Fibroblast of lung (primary cell): ENCODE measurements around the gene VAPB. TPM values are rescaled to one million over a fixed set of nuclear protein-coding genes. Genes with fewer than 3 reads are reported as not detected.

ENCODE experiments used
- DNase-seq, 2 donors: peaks; one replicate each; pipeline versions ENCODE4 v3.0.0 to v3.0.0-alpha.2; 2010; ENCODE audit warnings: low read depth in 2 of 2
- H2AFZ ChIP-seq: 2 replicates; pipeline ENCODE4 v1.5.1; 2012; ENCODE audit warnings: low read length, control low read depth, inconsistent platforms
- H3K27ac ChIP-seq: 2 replicates; pipeline ENCODE4 v1.5.1; 2011; ENCODE audit warnings: low read length, control low read depth; ENCODE audit not compliant: insufficient read depth
- H3K27me3 ChIP-seq: 2 replicates; pipeline ENCODE4 v1.5.1; 2011; ENCODE audit warnings: mild to moderate bottlenecking, low read length; ENCODE audit not compliant: control insufficient read depth, insufficient read depth
- H3K36me3 ChIP-seq: 2 replicates; pipeline ENCODE4 v1.5.1; 2011; ENCODE audit warnings: low read length; ENCODE audit not compliant: control insufficient read depth, insufficient read depth
- H3K4me1 ChIP-seq: 2 replicates; pipeline ENCODE4 v1.5.1; 2011; ENCODE audit warnings: low read length; ENCODE audit not compliant: control insufficient read depth, insufficient read depth; ENCODE audit errors: extremely low read depth
- H3K4me2 ChIP-seq: 2 replicates; pipeline ENCODE4 v1.5.1; 2011; ENCODE audit warnings: low read length, control low read depth; ENCODE audit not compliant: insufficient read depth; ENCODE audit errors: extremely low read depth
- H3K4me3 ChIP-seq, 4 experiments: fragments of 200-600 bp in 1 of 4; sonication (generic) in 1 of 4; replicated peaks in 1 of 4; 2 replicates each; pipeline ENCODE4 v1.5.1; 2011 to 2016; ENCODE audit warnings: low read length in 4 of 4, low read depth in 3 of 4, mild to moderate bottlenecking in 3 of 4, control low read depth in 2 of 4, inconsistent platforms in 1 of 4, mixed read lengths in 1 of 4; ENCODE audit not compliant: insufficient read depth in 1 of 4; ENCODE audit errors: control extremely low read depth in 1 of 4
- H3K79me2 ChIP-seq: 2 replicates; pipeline ENCODE4 v1.5.1; 2012; ENCODE audit warnings: mild to moderate bottlenecking, low read length, inconsistent platforms; ENCODE audit not compliant: control insufficient read depth, insufficient read depth
- H3K9ac ChIP-seq: 2 replicates; pipeline ENCODE4 v1.5.1; 2011; ENCODE audit warnings: mild to moderate bottlenecking, low read length, control low read depth; ENCODE audit not compliant: insufficient read depth
- H3K9me3 ChIP-seq: 2 replicates; pipeline ENCODE4 v1.5.1; 2012; ENCODE audit warnings: low read depth, low read length; ENCODE audit not compliant: control insufficient read depth, insufficient read depth
- H4K20me1 ChIP-seq: 2 replicates; pipeline ENCODE4 v1.5.1; 2011; ENCODE audit warnings: low read length; ENCODE audit not compliant: control insufficient read depth, insufficient read depth; ENCODE audit errors: extremely low read depth
- CTCF ChIP-seq, 2 donors: IDR thresholded peaks in 1 of 2; conservative IDR thresholded peaks in 1 of 2; 1 replicate in 1 of 2; 2 replicates in 1 of 2; pipeline ENCODE4 v1.5.1; 2011 to 2012; ENCODE audit warnings: low read length in 2 of 2, control low read depth in 1 of 2, inconsistent platforms in 1 of 2, low read depth in 1 of 2, mild to moderate bottlenecking in 1 of 2
- EZH2 ChIP-seq: IDR thresholded peaks from 2 replicates; pipeline ENCODE4 v1.5.1; 2012; ENCODE audit warnings: low read length, control low read depth, mild to moderate bottlenecking; ENCODE audit errors: missing control alignments
- polyA plus RNA-seq, 2 donors: library from polyadenylated mRNA; depleted of rRNA in 1 of 2; stranded (reverse) in 1 of 2; unstranded in 1 of 2; fragments of >200 nt; gene quantifications; 2 replicates each; pipeline ENCODE4 v1.2.1, GENCODE V29; 2011 to 2012; ENCODE audit warnings: missing spikeins in 1 of 2
- total RNA-seq: library from RNA; depleted of rRNA; stranded (reverse); fragments of >200 nt; gene quantifications from 2 replicates; pipeline ENCODE4 v1.2.1, GENCODE V29; 2014

VAPB gene
- total and polyA plus RNA-seq, 2 donors (not counting 1 experiment from before 2014, with no cell fraction given): 13.0 to 43.7 TPM

GRCh38 chr20:58467572-58468527 lies 78.8 kb downstream of the VAPB start:
- H3K9me3 ChIP-seq: no peaks in the 10 kb centered on the region
- no peak overlapping the region for H3K9ac ChIP-seq
- H3K36me3 ChIP-seq: no peaks in the 10 kb centered on the region
- no peaks in the 10 kb centered on the region for H3K79me2 ChIP-seq
- no peak overlapping the region for H3K4me3 ChIP-seq
- no peak overlapping the region for H3K4me2 ChIP-seq
- TF ChIP-seq EZH2: no peak
- TF ChIP-seq CTCF (conservative IDR thresholded peaks at IDR 0.05 in 1 of 2, IDR thresholded peaks at IDR 0.05 in 1 of 2; ENCODE audit: low read depth in 1 of 2, low read length in 2 of 2): no peak
- no peak overlapping the region for H3K27ac ChIP-seq
- H2AFZ ChIP-seq: no peak overlapping the region
- H4K20me1 ChIP-seq: no peaks in the 10 kb centered on the region
- H3K4me1 ChIP-seq: no peaks in the 10 kb centered on the region
- DNase-seq: no peak
- no peaks in the 10 kb centered on the region for H3K27me3 ChIP-seq

- Histone ChIP-seq H3K4me1 (no peaks in the 10 kb centered on the region), H3K9me3 (no peaks in the 10 kb centered on the region), H3K9ac (no peak overlapping the region), H3K27ac (no peak overlapping the region), H3K4me3 (no peak overlapping the region), H3K4me2 (no peak overlapping the region), H3K36me3 (no peaks in the 10 kb centered on the region), H4K20me1 (no peaks in the 10 kb centered on the region), H2AFZ (no peak overlapping the region), H3K27me3 (no peaks in the 10 kb centered on the region), H3K79me2 (no peaks in the 10 kb centered on the region)
- DNase-seq: no peak
- TF ChIP-seq EZH2: no peak
- no peak for TF ChIP-seq CTCF (conservative IDR thresholded peaks at IDR 0.05 in 1 of 2, IDR thresholded peaks at IDR 0.05 in 1 of 2; ENCODE audit: low read depth in 1 of 2, low read length in 2 of 2)
Observed at GRCh38 chr20:58469616-58470015, 80.6 kb downstream of the VAPB start.

GRCh38 chr20:58470336-58471192 lies 81.5 kb downstream of the VAPB start:
- no peak for DNase-seq
- Histone ChIP-seq H2AFZ (no peak overlapping the region), H3K4me2 (no peak overlapping the region), H4K20me1 (no peaks in the 10 kb centered on the region), H3K4me3 (no peak overlapping the region), H3K27me3 (no peaks in the 10 kb centered on the region), H3K36me3 (no peaks in the 10 kb centered on the region), H3K9me3 (no peaks in the 10 kb centered on the region), H3K79me2 (no peaks in the 10 kb centered on the region), H3K27ac (no peak overlapping the region), H3K4me1 (no peaks in the 10 kb centered on the region), H3K9ac (no peak overlapping the region)
- no peak for TF ChIP-seq CTCF (conservative IDR thresholded peaks at IDR 0.05 in 1 of 2, IDR thresholded peaks at IDR 0.05 in 1 of 2; ENCODE audit: low read depth in 1 of 2, low read length in 2 of 2)
- TF ChIP-seq EZH2: no peak
